OCI-LY3 (cell line): ENCODE measurements around the gene ZBTB11.

Source experiments
- CTCF ChIP-seq: fragments of 200-600, 300-600 bp; sonication (generic); IDR thresholded peaks from 2 replicates; pipeline ENCODE4 v1.5.1; 2014; ENCODE audit warnings: antibody characterized with exemption, low read length, low read depth
- EZH2phosphoT487 ChIP-seq: fragments of 200-600 bp; shearing (Covaris generic); IDR thresholded peaks from 2 replicates; pipeline ENCODE4 v1.6.1; 2018; ENCODE audit warnings: antibody characterized with exemption, mixed run types, low read depth

- no peak for TF ChIP-seq CTCF
- no peak for TF ChIP-seq EZH2phosphoT487
These were observed 52.1 kb downstream of the ZBTB11 start for GRCh38 chr3:101624857-101625256.
